ENCODE data around the gene P2RX3.

GRCh38 chr11:57379732-57380131 lies 41.6 kb downstream of the P2RX3 start:
- TF ChIP-seq CTCF (conservative IDR thresholded peaks at IDR 0.05; ENCODE audit: low read length) (no peak), EZH2phosphoT487 (IDR thresholded peaks at IDR 0.05; ENCODE audit: borderline replicate concordance, low read depth, low read length) (no peak)
